Colonic mucosa (tissue), 4 donors: ENCODE results near the gene PRKN. TPM values are rescaled to one million over a fixed set of nuclear protein-coding genes. Genes with fewer than 3 reads are reported as not detected.

Experiments
- DNase-seq: peaks from one replicate; pipeline ENCODE4 v3.0.0-alpha.2; 2020
- H3K27ac ChIP-seq: fragments of 200-600 bp; one replicate; pipeline ENCODE4 v1.8.0; 2021
- H3K27me3 ChIP-seq: fragments of 200-600 bp; one replicate; pipeline ENCODE4 v1.8.0; 2021
- H3K36me3 ChIP-seq: fragments of 200-600 bp; one replicate; pipeline ENCODE4 v1.8.0; 2021
- H3K4me1 ChIP-seq: fragments of 200-600 bp; one replicate; pipeline ENCODE4 v1.8.0; 2021; ENCODE audit warnings: mild to moderate bottlenecking
- H3K4me3 ChIP-seq: fragments of 200-600 bp; one replicate; pipeline ENCODE4 v1.8.0; 2021
- H3K9ac ChIP-seq, 2 donors: one replicate each; pipeline ENCODE4 v1.7.0; 2013; ENCODE audit warnings: control low read depth in 2 of 2, low read depth in 2 of 2, low read length in 2 of 2
- H3K9me3 ChIP-seq: fragments of 200-600 bp; one replicate; pipeline ENCODE4 v1.8.0; 2021
- intact Hi-C: fragments of 100-400 bp; cut with DNase I; formaldehyde crosslinking; loops from one replicate; pipeline ENCODE4 v1.14.1; 2022
- total RNA-seq, 2 donors: library from RNA; stranded (reverse); fragmentation: NEBNext Ultra II Directional in 1 of 2; extraction: Animal tissue kit (Norgen Biotek cat#: 25700) in 1 of 2; gene quantifications; one replicate each; pipeline ENCODE4 v1.2.1, GENCODE V29; 2021
- TF ChIP-seq, protein P1 (sequence below): fragments of 200-600 bp; IDR thresholded peaks from one replicate; pipeline ENCODE4 v1.8.0; 2022; ENCODE audit warnings: antibody characterized with exemption, mild to moderate bottlenecking
- donor health status: healthy.
- donor health status: DM: no; HTN: no; CAD: no.
- donor health status: DM: no; HTN: no; CAD: no.

Gene PRKN
- total RNA-seq, 2 donors from 2014 or later: 3.7 to 8.1 TPM

GRCh38 chr6:162615016-162615705 is 112.4 kb downstream of the PRKN start:
- Histone ChIP-seq H3K4me1 (no peaks in the 10 kb centered on the region), H3K4me3 (no peak overlapping the region)
- TF ChIP-seq, protein P1, sequence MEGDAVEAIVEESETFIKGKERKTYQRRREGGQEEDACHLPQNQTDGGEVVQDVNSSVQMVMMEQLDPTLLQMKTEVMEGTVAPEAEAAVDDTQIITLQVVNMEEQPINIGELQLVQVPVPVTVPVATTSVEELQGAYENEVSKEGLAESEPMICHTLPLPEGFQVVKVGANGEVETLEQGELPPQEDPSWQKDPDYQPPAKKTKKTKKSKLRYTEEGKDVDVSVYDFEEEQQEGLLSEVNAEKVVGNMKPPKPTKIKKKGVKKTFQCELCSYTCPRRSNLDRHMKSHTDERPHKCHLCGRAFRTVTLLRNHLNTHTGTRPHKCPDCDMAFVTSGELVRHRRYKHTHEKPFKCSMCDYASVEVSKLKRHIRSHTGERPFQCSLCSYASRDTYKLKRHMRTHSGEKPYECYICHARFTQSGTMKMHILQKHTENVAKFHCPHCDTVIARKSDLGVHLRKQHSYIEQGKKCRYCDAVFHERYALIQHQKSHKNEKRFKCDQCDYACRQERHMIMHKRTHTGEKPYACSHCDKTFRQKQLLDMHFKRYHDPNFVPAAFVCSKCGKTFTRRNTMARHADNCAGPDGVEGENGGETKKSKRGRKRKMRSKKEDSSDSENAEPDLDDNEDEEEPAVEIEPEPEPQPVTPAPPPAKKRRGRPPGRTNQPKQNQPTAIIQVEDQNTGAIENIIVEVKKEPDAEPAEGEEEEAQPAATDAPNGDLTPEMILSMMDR: no peak

DNA sequence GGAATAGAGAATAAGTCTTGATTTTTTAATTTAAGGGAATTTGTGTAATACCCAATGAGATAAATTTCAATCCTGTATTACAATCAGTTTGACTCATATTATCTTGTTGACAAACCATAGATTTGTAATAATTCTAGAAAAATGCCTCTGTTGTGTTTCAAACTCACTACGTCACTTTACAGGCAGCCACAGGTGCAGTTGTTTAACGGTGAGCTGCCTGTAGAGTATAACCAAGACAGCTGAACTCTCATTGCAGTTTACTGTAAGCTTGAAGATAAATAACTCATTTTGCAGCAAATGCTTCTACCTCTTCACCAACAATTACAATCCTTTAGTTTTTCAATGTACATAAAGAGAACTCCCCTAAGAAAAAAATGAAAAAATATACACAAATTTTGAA is 114.3 kb downstream of the PRKN start:
- H3K4me3 ChIP-seq: no peak overlapping the region
- no peak overlapping the region for H3K9ac ChIP-seq
- DNase-seq: no peak
- TF ChIP-seq, protein P1: no peak
- intact Hi-C loops: no loop called here
- H3K4me1 ChIP-seq: no peaks in the 10 kb centered on the region
- no peaks in the 10 kb centered on the region for H3K27me3 ChIP-seq
- H3K9me3 ChIP-seq: no peaks in the 10 kb centered on the region
- no peak overlapping the region for H3K27ac ChIP-seq
- no peaks in the 10 kb centered on the region for H3K36me3 ChIP-seq

More at GRCh38 chr6:162615016-162615705, 112.4 kb downstream of the PRKN start:
- Histone ChIP-seq H3K9me3 (no peaks in the 10 kb centered on the region), H3K27me3 (no peaks in the 10 kb centered on the region), H3K9ac (no peak overlapping the region), H3K27ac (no peak overlapping the region), H3K36me3 (no peaks in the 10 kb centered on the region)
- intact Hi-C loops: no loop called here
- DNase-seq: no peak

DNA sequence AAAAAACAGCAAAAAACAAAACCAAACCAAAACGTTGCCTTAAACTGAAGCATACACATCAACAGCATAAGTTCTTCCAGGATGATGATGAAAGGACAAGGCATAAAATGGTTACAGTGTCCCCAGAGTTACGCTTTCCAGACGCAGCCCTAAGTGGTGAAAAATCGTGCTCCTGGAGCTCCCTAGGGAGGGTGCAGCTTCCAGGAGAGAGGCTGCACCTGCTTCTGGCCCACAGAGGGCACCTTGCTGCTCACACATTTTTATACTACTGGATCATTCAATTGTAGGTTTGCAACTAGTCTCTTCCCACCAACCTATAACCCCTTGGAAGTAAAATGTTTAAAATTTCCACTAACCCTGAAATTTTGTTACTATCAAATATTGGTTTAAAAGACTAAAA is 115.0 kb downstream of the PRKN start:
- H3K36me3 ChIP-seq: no peaks in the 10 kb centered on the region
- TF ChIP-seq, protein P1: no peak
- no peak overlapping the region for H3K4me3 ChIP-seq
- no peaks in the 10 kb centered on the region for H3K4me1 ChIP-seq
- no peak overlapping the region for H3K9ac ChIP-seq
- DNase-seq: no peak
- no peaks in the 10 kb centered on the region for H3K9me3 ChIP-seq
- H3K27me3 ChIP-seq: no peaks in the 10 kb centered on the region
- H3K27ac ChIP-seq: no peak overlapping the region
- intact Hi-C loops: no loop called here

DNA sequence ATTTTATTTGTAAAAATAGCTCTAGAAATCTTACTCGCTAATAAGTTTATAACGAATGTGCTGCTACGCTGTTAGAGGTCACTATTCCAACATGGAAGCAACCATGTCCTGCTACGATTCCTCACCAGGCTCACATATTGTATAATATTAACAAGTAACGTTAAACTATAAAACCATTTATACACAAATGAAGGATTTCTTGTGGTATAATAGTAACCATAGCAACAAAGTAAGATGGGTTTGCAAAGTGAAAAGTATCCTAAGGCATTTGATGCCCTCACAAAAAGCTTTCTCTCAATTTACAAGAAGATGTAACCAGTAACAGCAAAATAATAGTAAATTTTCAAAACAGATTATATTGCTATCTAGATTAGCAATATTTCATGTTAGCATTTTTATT is 117.2 kb downstream of the PRKN start:
- Histone ChIP-seq H3K36me3 (no peaks in the 10 kb centered on the region), H3K4me3 (no peak overlapping the region), H3K27ac (no peak overlapping the region), H3K27me3 (no peaks in the 10 kb centered on the region), H3K9ac (no peak overlapping the region), H3K9me3 (no peaks in the 10 kb centered on the region), H3K4me1 (no peaks in the 10 kb centered on the region)
- intact Hi-C loops: no loop called here
- TF ChIP-seq, protein P1: no peak
- no peak for DNase-seq

DNA sequence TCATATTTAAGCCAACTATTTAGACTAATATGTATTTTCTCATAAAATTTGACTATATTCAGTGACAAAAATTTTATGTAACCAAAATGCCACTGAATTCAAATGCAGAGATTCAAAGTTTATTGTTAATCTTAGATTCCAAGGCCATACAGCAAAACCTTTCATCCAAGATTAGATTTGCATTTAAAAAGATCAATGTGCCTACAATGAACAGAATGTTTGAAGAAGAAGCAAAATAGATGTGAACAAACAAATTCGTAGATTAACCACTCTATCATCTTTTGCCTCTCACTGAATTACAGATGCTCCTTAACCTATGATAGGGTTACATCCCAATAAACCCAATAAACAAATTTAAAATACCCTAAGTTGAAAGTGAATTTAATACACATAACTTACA is 121.7 kb downstream of the PRKN start:
- H3K27me3 ChIP-seq: no peaks in the 10 kb centered on the region
- H3K36me3 ChIP-seq: no peaks in the 10 kb centered on the region

More for the DNA sequence above, 121.7 kb downstream of the PRKN start:
- Histone ChIP-seq H3K4me1 (no peaks in the 10 kb centered on the region), H3K4me3 (no peak overlapping the region), H3K9ac (no peak overlapping the region), H3K27ac (no peak overlapping the region), H3K9me3 (no peaks in the 10 kb centered on the region)
- TF ChIP-seq, protein P1: no peak
- intact Hi-C loops: no loop called here
- no peak for DNase-seq
